ENCODE data around the gene MTFMT.
A peak's percentile ranks its signal among the peaks of the same experiment; 100 is the strongest.

Gene MTFMT

DNA sequence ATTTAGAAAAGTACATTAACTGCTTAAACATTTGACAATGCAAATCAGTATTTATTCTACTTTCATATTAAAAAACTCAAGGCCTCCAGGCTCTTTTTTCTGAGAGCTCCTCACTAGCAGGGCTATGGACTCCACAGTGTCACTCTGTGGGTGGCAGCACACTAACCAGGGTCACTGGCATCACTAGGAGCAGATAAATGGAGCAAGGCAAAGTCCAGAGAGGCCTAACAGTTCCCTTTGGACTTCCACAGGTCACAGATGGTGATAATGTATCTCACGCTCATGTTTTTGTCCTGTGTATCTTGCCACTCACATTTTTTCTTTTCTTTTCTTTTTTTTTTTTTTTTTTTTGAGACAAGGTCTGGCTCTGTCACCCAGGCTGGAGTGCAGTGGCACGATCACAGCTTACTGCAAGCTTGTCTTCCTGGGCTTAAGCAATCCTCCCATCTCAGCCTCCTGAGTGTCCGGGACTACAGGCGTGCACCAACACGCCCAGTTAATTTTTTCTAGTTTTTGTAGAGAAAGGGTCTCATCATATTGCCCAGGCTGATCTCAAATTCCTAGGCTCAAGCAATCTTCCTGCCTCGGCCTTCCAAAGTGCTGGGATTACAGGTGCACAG is 47.5 kb downstream of the MTFMT start:
- no peak for TF ChIP-seq ZBTB7A (IDR thresholded peaks at IDR 0.05; ENCODE audit: low read depth)
- no peak for TF ChIP-seq RAD21 (IDR thresholded peaks at IDR 0.05; ENCODE audit: low read depth)
- no peak for TF ChIP-seq NFIC (IDR thresholded peaks at IDR 0.05)
- no peak for TF ChIP-seq YY1 (IDR thresholded peaks at IDR 0.05; ENCODE audit: low read depth)
- no peak for TF ChIP-seq FOXM1 (IDR thresholded peaks at IDR 0.05; ENCODE audit: borderline replicate concordance, low read depth)
- TF ChIP-seq, protein P1, sequence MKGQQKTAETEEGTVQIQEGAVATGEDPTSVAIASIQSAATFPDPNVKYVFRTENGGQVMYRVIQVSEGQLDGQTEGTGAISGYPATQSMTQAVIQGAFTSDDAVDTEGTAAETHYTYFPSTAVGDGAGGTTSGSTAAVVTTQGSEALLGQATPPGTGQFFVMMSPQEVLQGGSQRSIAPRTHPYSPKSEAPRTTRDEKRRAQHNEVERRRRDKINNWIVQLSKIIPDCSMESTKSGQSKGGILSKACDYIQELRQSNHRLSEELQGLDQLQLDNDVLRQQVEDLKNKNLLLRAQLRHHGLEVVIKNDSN (IDR thresholded peaks at IDR 0.05) = no peak
- no peak for TF ChIP-seq EP300 (IDR thresholded peaks at IDR 0.05; ENCODE audit: borderline replicate concordance)
- TF ChIP-seq, protein P2, sequence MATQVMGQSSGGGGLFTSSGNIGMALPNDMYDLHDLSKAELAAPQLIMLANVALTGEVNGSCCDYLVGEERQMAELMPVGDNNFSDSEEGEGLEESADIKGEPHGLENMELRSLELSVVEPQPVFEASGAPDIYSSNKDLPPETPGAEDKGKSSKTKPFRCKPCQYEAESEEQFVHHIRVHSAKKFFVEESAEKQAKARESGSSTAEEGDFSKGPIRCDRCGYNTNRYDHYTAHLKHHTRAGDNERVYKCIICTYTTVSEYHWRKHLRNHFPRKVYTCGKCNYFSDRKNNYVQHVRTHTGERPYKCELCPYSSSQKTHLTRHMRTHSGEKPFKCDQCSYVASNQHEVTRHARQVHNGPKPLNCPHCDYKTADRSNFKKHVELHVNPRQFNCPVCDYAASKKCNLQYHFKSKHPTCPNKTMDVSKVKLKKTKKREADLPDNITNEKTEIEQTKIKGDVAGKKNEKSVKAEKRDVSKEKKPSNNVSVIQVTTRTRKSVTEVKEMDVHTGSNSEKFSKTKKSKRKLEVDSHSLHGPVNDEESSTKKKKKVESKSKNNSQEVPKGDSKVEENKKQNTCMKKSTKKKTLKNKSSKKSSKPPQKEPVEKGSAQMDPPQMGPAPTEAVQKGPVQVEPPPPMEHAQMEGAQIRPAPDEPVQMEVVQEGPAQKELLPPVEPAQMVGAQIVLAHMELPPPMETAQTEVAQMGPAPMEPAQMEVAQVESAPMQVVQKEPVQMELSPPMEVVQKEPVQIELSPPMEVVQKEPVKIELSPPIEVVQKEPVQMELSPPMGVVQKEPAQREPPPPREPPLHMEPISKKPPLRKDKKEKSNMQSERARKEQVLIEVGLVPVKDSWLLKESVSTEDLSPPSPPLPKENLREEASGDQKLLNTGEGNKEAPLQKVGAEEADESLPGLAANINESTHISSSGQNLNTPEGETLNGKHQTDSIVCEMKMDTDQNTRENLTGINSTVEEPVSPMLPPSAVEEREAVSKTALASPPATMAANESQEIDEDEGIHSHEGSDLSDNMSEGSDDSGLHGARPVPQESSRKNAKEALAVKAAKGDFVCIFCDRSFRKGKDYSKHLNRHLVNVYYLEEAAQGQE (IDR thresholded peaks at IDR 0.05; ENCODE audit: low read depth) = no peak
- TF ChIP-seq TEAD4 (IDR thresholded peaks at IDR 0.05) = no peak
- no peak for TF ChIP-seq EGR1 (IDR thresholded peaks at IDR 0.05)
- TF ChIP-seq, protein P3, sequence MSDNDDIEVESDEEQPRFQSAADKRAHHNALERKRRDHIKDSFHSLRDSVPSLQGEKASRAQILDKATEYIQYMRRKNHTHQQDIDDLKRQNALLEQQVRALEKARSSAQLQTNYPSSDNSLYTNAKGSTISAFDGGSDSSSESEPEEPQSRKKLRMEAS (IDR thresholded peaks at IDR 0.05) = no peak
- no peak for TF ChIP-seq CEBPB (IDR thresholded peaks at IDR 0.05)
- TF ChIP-seq TCF12 (IDR thresholded peaks at IDR 0.05; ENCODE audit: low read depth) = no peak
- TF ChIP-seq CREB1 (IDR thresholded peaks at IDR 0.05; ENCODE audit: low read depth) = no peak
- TF ChIP-seq TAF1 (IDR thresholded peaks at IDR 0.05; ENCODE audit: low read depth) = no peak

DNA sequence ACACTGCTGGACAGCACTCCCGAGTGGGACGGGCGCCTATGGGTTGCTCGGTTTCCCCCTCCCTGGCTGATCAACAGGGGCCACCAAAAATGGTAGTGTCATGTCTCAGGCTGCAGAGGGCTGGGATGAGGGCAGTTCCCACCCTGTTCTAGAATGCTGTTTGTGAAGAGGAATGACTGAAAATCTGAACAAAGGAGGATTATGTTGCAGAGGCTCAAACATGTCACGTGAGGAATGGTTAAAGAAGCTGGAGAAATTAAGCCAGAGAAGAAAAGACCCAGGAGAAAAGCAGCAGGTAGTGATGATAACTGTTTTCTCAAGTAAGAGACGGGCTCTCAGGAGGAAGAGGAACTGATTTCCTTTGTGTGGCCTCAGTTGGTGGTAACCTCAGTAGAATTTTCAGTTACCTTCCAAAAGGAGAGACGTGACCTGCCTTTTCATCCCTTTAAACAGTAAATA is 50.2 kb downstream of the MTFMT start:
- TF ChIP-seq CREB1 (IDR thresholded peaks at IDR 0.05; ENCODE audit: low read depth) = no peak
- TF ChIP-seq, protein P2 (IDR thresholded peaks at IDR 0.05; ENCODE audit: low read depth) = peak; percentile 21; the same call in 1 of the 2 replicates

DNA sequence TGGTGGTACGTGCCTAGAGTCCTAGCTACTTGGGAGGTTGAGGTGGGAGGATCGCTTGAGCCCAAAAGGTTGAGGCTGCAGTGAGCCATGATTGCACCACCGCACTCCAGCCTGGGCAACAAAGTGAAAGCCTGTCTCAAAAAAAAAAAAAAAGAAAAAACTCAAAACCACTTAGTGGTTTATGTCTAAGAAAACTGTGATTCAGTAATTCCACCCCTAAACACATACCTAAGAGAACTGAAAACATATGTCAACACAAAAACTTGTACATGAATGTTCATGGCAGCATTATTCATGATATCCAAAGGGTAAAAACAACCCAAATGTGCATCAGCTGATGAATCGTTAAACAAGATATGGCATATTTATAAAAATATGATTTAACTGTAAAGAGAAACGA is 54.0 kb downstream of the MTFMT start:
- no peak for TF ChIP-seq TCF12 (IDR thresholded peaks at IDR 0.05; ENCODE audit: low read depth)
- TF ChIP-seq, protein P1 (IDR thresholded peaks at IDR 0.05) = no peak
- no peak for TF ChIP-seq YY1 (IDR thresholded peaks at IDR 0.05; ENCODE audit: low read depth)
- TF ChIP-seq, protein P2 (IDR thresholded peaks at IDR 0.05; ENCODE audit: low read depth) = no peak
- TF ChIP-seq TAF1 (IDR thresholded peaks at IDR 0.05; ENCODE audit: low read depth) = no peak
- no peak for TF ChIP-seq TEAD4 (IDR thresholded peaks at IDR 0.05)

DNA sequence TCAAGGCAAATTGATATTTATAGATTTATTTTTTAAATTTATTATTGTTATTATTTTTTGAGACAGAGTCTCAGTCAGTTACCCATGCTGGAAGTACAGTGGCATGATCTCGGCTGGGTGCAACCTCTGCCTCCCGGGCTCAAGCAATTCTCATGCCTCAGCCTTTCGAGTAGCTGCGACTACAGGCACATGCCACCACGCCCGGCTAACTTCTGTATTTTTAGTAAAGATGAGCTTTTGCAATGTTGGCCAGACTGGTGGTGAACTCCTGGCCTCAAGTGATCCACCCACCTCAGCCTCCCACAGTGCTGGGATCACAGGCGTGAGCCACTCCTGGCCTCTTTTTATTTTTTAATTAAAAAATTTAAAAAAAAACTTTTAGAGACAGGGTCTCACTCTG is 58.7 kb downstream of the MTFMT start:
- TF ChIP-seq EP300 (IDR thresholded peaks at IDR 0.05; ENCODE audit: borderline replicate concordance) (no peak), TCF12 (IDR thresholded peaks at IDR 0.05; ENCODE audit: low read depth) (no peak), ZBTB7A (IDR thresholded peaks at IDR 0.05; ENCODE audit: low read depth) (no peak), YY1 (IDR thresholded peaks at IDR 0.05; ENCODE audit: low read depth) (no peak), RAD21 (IDR thresholded peaks at IDR 0.05; ENCODE audit: low read depth) (no peak), FOXM1 (IDR thresholded peaks at IDR 0.05; ENCODE audit: borderline replicate concordance, low read depth) (no peak), TAF1 (IDR thresholded peaks at IDR 0.05; ENCODE audit: low read depth) (no peak), NFIC (IDR thresholded peaks at IDR 0.05) (no peak), EGR1 (IDR thresholded peaks at IDR 0.05) (no peak), TEAD4 (IDR thresholded peaks at IDR 0.05) (no peak), CREB1 (IDR thresholded peaks at IDR 0.05; ENCODE audit: low read depth) (no peak), CEBPB (IDR thresholded peaks at IDR 0.05) (no peak)
- TF ChIP-seq, protein P3 (IDR thresholded peaks at IDR 0.05) = no peak
- TF ChIP-seq, protein P2 (IDR thresholded peaks at IDR 0.05; ENCODE audit: low read depth) = no peak
- TF ChIP-seq, protein P1 (IDR thresholded peaks at IDR 0.05) = no peak

Data from Ishikawa (cell line).